Large intestine (tissue), 3 donors: ENCODE results near the gene DPP6. TPM values are rescaled to one million over a fixed set of nuclear protein-coding genes. Genes with fewer than 3 reads are reported as not detected.

Experiments used
- DNase-seq, 2 donors: peaks; one replicate each; pipeline versions ENCODE4 v3.0.0 to v3.0.0-alpha.2; 2013
- H3K27ac ChIP-seq: one replicate; pipeline ENCODE4 v1.5.1; 2013; ENCODE audit warnings: low read length
- H3K27me3 ChIP-seq: 2 replicates; pipeline ENCODE4 v1.6.1; 2013; ENCODE audit warnings: low read length; ENCODE audit not compliant: control insufficient read depth, insufficient read depth
- H3K36me3 ChIP-seq: 2 replicates; pipeline ENCODE4 v1.6.1; 2013; ENCODE audit warnings: low read length; ENCODE audit not compliant: control insufficient read depth, insufficient read depth
- H3K4me1 ChIP-seq: one replicate; pipeline ENCODE4 v1.6.1; 2013; ENCODE audit warnings: low read length; ENCODE audit not compliant: control insufficient read depth, insufficient read depth
- H3K4me3 ChIP-seq: one replicate; pipeline ENCODE4 v1.5.1; 2013; ENCODE audit warnings: low read length
- H3K9me3 ChIP-seq: one replicate; pipeline ENCODE4 v1.6.1; 2013; ENCODE audit warnings: mild to moderate bottlenecking, low read depth, low read length, moderate library complexity; ENCODE audit not compliant: control insufficient read depth
- WGBS: methylation state at CpG from one replicate; pipeline ENCODE4 v1.1.5; 2013; ENCODE audit warnings: low lambda C conversion rate; ENCODE audit not compliant: insufficient coverage; 5-methylcytosine and 5-hydroxymethylcytosine counted together
- polyA plus RNA-seq: library from polyadenylated mRNA; unstranded; fragments of 120-200 nt; gene quantifications from one replicate; pipeline ENCODE4 v1.2.1, GENCODE V29; 2013

Gene DPP6
- polyA plus RNA-seq, 1 donor = 7.8 TPM

- WGBS = 83% methylated on average over 1 of the region's 16 CpGs
- Histone ChIP-seq H3K27me3 (no peaks in the 10 kb centered on the region), H3K36me3 (no peaks in the 10 kb centered on the region), H3K4me3 (no peak overlapping the region), H3K27ac (no peak overlapping the region), H3K4me1 (no peaks in the 10 kb centered on the region), H3K9me3 (peaks cover 8% of the 10 kb centered on the region)
- DNase-seq = no peak
Measured at GRCh38 chr7:154781369-154782303, 729.4 kb downstream of the DPP6 start.

- H3K36me3 ChIP-seq = no peaks in the 10 kb centered on the region
- peaks cover 8% of the 10 kb centered on the region for H3K9me3 ChIP-seq
- no peak for DNase-seq
- no peak overlapping the region for H3K4me3 ChIP-seq
- 83% methylated on average over 2 of the region's 18 CpGs for WGBS
- H3K27ac ChIP-seq = no peak overlapping the region
- no peaks in the 10 kb centered on the region for H3K27me3 ChIP-seq
- H3K4me1 ChIP-seq = no peaks in the 10 kb centered on the region
Measured at GRCh38 chr7:154783281-154783909, 731.2 kb downstream of the DPP6 start.

GRCh38 chr7:154785898-154786297, 733.7 kb downstream of the DPP6 start:
- no peaks in the 10 kb centered on the region for H3K36me3 ChIP-seq
- no peaks in the 10 kb centered on the region for H3K9me3 ChIP-seq
- no peaks in the 10 kb centered on the region for H3K4me1 ChIP-seq
- H3K4me3 ChIP-seq = no peak overlapping the region
- WGBS = 100% methylated on average over 1 of the region's 2 CpGs
- DNase-seq = no peak
- H3K27me3 ChIP-seq = no peaks in the 10 kb centered on the region
- no peak overlapping the region for H3K27ac ChIP-seq

- no peak overlapping the region for H3K4me3 ChIP-seq
- H3K27ac ChIP-seq = no peak overlapping the region
- H3K27me3 ChIP-seq = peaks cover 16% of the 10 kb centered on the region
- no peaks in the 10 kb centered on the region for H3K9me3 ChIP-seq
- no peak for DNase-seq
- no peaks in the 10 kb centered on the region for H3K36me3 ChIP-seq
- H3K4me1 ChIP-seq = peaks cover under 1% of the 10 kb centered on the region
- no CpG with 5 or more reads among the region's 6 CpGs for WGBS
Measured at GRCh38 chr7:154789404-154789803, 737.2 kb downstream of the DPP6 start.

- no peaks in the 10 kb centered on the region for H3K36me3 ChIP-seq
- DNase-seq = no peak
- no peak overlapping the region for H3K27ac ChIP-seq
- peaks cover 2% of the 10 kb centered on the region for H3K4me1 ChIP-seq
- H3K27me3 ChIP-seq = peaks cover 18% of the 10 kb centered on the region
- WGBS = no CpG with 5 or more reads among the region's 4 CpGs
- H3K4me3 ChIP-seq = no peak overlapping the region
- H3K9me3 ChIP-seq = no peaks in the 10 kb centered on the region
Measured at GRCh38 chr7:154791611-154792010, 739.4 kb downstream of the DPP6 start.

- Histone ChIP-seq H3K27me3 (peaks cover 18% of the 10 kb centered on the region), H3K27ac (no peak overlapping the region), H3K4me3 (no peak overlapping the region), H3K9me3 (no peaks in the 10 kb centered on the region), H3K4me1 (peaks cover 2% of the 10 kb centered on the region), H3K36me3 (no peaks in the 10 kb centered on the region)
- no CpG with 5 or more reads among the region's 7 CpGs for WGBS
- DNase-seq = no peak
Measured at GRCh38 chr7:154792436-154793055, 740.3 kb downstream of the DPP6 start.

GRCh38 chr7:154794147-154794780, 742.1 kb downstream of the DPP6 start:
- Histone ChIP-seq H3K9me3 (no peaks in the 10 kb centered on the region), H3K4me3 (no peak overlapping the region), H3K4me1 (peaks cover 2% of the 10 kb centered on the region), H3K27ac (no peak overlapping the region), H3K36me3 (no peaks in the 10 kb centered on the region), H3K27me3 (peaks cover 18% of the 10 kb centered on the region)
- WGBS = no CpG with 5 or more reads among the region's 50 CpGs
- no peak for DNase-seq

- Histone ChIP-seq H3K4me3 (no peak overlapping the region), H3K36me3 (no peaks in the 10 kb centered on the region), H3K4me1 (peaks cover 2% of the 10 kb centered on the region), H3K27me3 (peaks cover 18% of the 10 kb centered on the region), H3K9me3 (no peaks in the 10 kb centered on the region), H3K27ac (no peak overlapping the region)
- no CpG with 5 or more reads among the region's 4 CpGs for WGBS
- no peak for DNase-seq
Measured at GRCh38 chr7:154795014-154795413, 742.8 kb downstream of the DPP6 start.

GRCh38 chr7:154795437-154795836, 743.2 kb downstream of the DPP6 start:
- WGBS = no CpG with 5 or more reads among the region's 13 CpGs
- H3K36me3 ChIP-seq = no peaks in the 10 kb centered on the region
- peaks cover 18% of the 10 kb centered on the region for H3K27me3 ChIP-seq
- no peak for DNase-seq
- H3K9me3 ChIP-seq = no peaks in the 10 kb centered on the region
- peaks cover 2% of the 10 kb centered on the region for H3K4me1 ChIP-seq
- no peak overlapping the region for H3K4me3 ChIP-seq
- no peak overlapping the region for H3K27ac ChIP-seq

- Histone ChIP-seq H3K27me3 (no peaks in the 10 kb centered on the region), H3K36me3 (no peaks in the 10 kb centered on the region), H3K27ac (no peak overlapping the region), H3K4me1 (no peaks in the 10 kb centered on the region), H3K9me3 (no peaks in the 10 kb centered on the region), H3K4me3 (no peak overlapping the region)
- WGBS = no CpG with 5 or more reads among the region's 3 CpGs
- no peak for DNase-seq
Measured at GRCh38 chr7:154804449-154804848, 752.3 kb downstream of the DPP6 start.
